Mesendoderm (in vitro differentiated cells): ENCODE results near the gene MCF2L.

Source experiments
- DNase-seq: peaks from one replicate; pipeline ENCODE4 v3.0.0; 2013
- H2AK5ac ChIP-seq: 2 replicates; pipeline ENCODE4 v1.6.1; 2013; ENCODE audit warnings: low read length, inconsistent platforms
- H2BK120ac ChIP-seq: 2 replicates; pipeline ENCODE4 v1.6.1; 2013; ENCODE audit warnings: low read depth, mild to moderate bottlenecking, low read length, moderate library complexity, mixed read lengths
- H2BK15ac ChIP-seq: replicated peaks from 2 replicates; pipeline ENCODE4 v1.6.1; 2013; ENCODE audit warnings: low read depth, mild to moderate bottlenecking, moderate library complexity
- H2BK5ac ChIP-seq: 2 replicates; pipeline ENCODE4 v1.6.1; 2013; ENCODE audit warnings: low read length, inconsistent platforms
- H3K18ac ChIP-seq: 2 replicates; pipeline ENCODE4 v1.6.1; 2013; ENCODE audit warnings: mild to moderate bottlenecking, low read length, mixed read lengths
- H3K23ac ChIP-seq: one replicate; pipeline ENCODE4 v1.6.1; 2013; ENCODE audit warnings: low read length
- H3K27ac ChIP-seq: 2 replicates; pipeline ENCODE4 v1.5.1; 2013; ENCODE audit warnings: low read depth, mild to moderate bottlenecking, inconsistent platforms, low read length, moderate library complexity
- H3K27me3 ChIP-seq: 2 replicates; pipeline ENCODE4 v1.6.1; 2013; ENCODE audit warnings: low read length, control low read depth, mild to moderate bottlenecking, inconsistent platforms; ENCODE audit not compliant: insufficient read depth, poor library complexity
- H3K36me3 ChIP-seq: 2 replicates; pipeline ENCODE4 v1.6.1; 2013; ENCODE audit warnings: low read length, inconsistent platforms; ENCODE audit not compliant: control insufficient read depth, insufficient read depth
- H3K4ac ChIP-seq: one replicate; pipeline ENCODE4 v1.6.1; 2013; ENCODE audit warnings: low read depth, mild to moderate bottlenecking, low read length, moderate library complexity
- H3K4me1 ChIP-seq: 2 replicates; pipeline ENCODE4 v1.6.1; 2013; ENCODE audit warnings: low read depth, low read length, inconsistent platforms; ENCODE audit not compliant: control insufficient read depth
- H3K4me2 ChIP-seq: 2 replicates; pipeline ENCODE4 v1.6.1; 2013; ENCODE audit warnings: low read length
- H3K4me3 ChIP-seq: 2 replicates; pipeline ENCODE4 v1.5.1; 2013; ENCODE audit warnings: mild to moderate bottlenecking, low read length
- H3K56ac ChIP-seq: one replicate; pipeline ENCODE4 v1.6.1; 2013; ENCODE audit warnings: low read length
- H3K79me1 ChIP-seq: 2 replicates; pipeline ENCODE4 v1.6.1; 2013; ENCODE audit warnings: low read length, inconsistent platforms
- H3K79me2 ChIP-seq: 2 replicates; pipeline ENCODE4 v1.6.1; 2013; ENCODE audit warnings: mild to moderate bottlenecking, low read length; ENCODE audit not compliant: control insufficient read depth, insufficient read depth
- H3K9ac ChIP-seq: 2 replicates; pipeline ENCODE4 v1.6.1; 2013; ENCODE audit warnings: low read length, inconsistent platforms
- H4K5ac ChIP-seq: one replicate; pipeline ENCODE4 v1.6.1; 2013; ENCODE audit warnings: low read length
- H4K8ac ChIP-seq: one replicate; pipeline ENCODE4 v1.6.1; 2013; ENCODE audit warnings: low read depth, mild to moderate bottlenecking, control low read depth, low read length, moderate library complexity
- WGBS: extraction: QIAGEN DNeasy Blood & Tissue Kit; methylation state at CpG from one replicate; pipeline ENCODE4 v1.1.7; 2013; ENCODE audit warnings: low lambda C conversion rate, missing lambda C conversion rate; ENCODE audit not compliant: insufficient coverage; ENCODE audit errors: extremely low coverage; 5-methylcytosine and 5-hydroxymethylcytosine counted together

Gene MCF2L

DNA sequence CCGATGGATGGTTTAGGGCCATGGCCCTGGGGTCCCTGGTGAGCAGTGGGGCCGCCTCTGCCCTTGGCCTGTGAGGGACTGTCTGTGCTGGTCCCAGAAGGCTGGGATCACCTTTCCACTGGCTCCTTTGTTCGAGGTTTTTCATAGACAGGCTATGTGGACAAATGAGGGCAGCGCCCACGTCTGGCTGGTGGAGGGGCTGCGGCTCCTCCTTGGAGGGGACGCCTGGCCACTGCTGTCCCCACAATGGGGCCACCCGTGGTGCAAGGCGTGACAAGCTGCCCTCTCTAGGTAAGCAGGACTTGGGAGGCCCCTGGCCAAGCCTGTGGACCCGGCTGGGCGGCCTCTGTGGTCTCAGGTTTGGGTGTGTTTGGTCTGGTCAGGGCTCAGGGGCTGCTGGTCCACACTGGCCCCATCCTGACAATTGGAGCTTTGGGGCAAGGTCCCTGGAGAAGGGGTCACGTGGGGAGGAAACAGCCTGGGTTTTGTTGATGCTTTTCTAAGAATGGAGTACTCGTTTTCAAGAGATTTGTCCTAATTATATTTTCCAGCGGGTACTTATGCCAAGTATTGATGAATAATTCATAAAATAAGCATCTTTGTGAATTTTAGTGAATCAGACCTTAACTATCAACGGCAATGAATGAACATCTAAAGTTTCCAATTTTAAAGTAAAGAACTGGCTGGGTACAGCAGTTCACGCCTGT is 33.3 kb downstream of the MCF2L start:
- no peaks in the 10 kb centered on the region for H3K79me1 ChIP-seq
- no peak overlapping the region for H3K27ac ChIP-seq

DNA sequence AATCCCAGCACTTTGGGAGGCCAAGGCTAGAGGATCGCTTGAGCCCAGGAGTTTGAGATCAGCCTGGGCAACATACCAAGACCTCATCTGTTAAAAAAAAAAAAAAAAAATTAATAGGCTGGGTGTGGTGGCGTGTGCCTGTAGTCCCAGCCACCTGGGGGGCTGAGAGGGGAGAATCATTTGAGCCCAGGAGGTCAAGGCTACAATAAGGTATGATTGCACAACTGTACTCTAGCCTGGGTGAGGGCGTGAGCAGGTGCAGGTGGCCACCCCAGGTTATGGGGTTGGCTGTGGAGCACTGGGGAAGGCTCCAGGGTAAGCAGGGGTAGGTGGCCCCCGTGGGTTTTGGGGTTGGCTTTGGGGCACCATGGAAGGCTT is 33.9 kb downstream of the MCF2L start:
- H3K27ac ChIP-seq = no peak overlapping the region
- WGBS = no CpG with 5 or more reads among the region's 4 CpGs
- no peaks in the 10 kb centered on the region for H3K79me2 ChIP-seq
- no peak overlapping the region for H3K9ac ChIP-seq
- H3K56ac ChIP-seq = no peak overlapping the region
- H3K4me1 ChIP-seq = no peaks in the 10 kb centered on the region
- H2BK15ac ChIP-seq = no peak overlapping the region
- no peak overlapping the region for H3K4me2 ChIP-seq
- no peaks in the 10 kb centered on the region for H3K36me3 ChIP-seq
- no peaks in the 10 kb centered on the region for H3K79me1 ChIP-seq
- H3K23ac ChIP-seq = no peak overlapping the region
- no peak overlapping the region for H3K4me3 ChIP-seq
- no peak overlapping the region for H2AK5ac ChIP-seq
- no peak overlapping the region for H3K4ac ChIP-seq
- no peak overlapping the region for H4K5ac ChIP-seq
- H2BK120ac ChIP-seq = no peak overlapping the region
- H4K8ac ChIP-seq = no peak overlapping the region
- no peak for DNase-seq
- no peak overlapping the region for H3K18ac ChIP-seq
- H2BK5ac ChIP-seq = no peak overlapping the region
- H3K27me3 ChIP-seq = no peaks in the 10 kb centered on the region

More for the DNA sequence above, 33.3 kb downstream of the MCF2L start:
- WGBS = no CpG with 5 or more reads among the region's 16 CpGs
- Histone ChIP-seq H3K4me2 (no peak overlapping the region), H3K9ac (no peak overlapping the region), H3K18ac (no peak overlapping the region), H3K79me2 (no peaks in the 10 kb centered on the region), H3K23ac (no peak overlapping the region), H3K4ac (no peak overlapping the region), H4K8ac (no peak overlapping the region), H2AK5ac (no peak overlapping the region), H4K5ac (no peak overlapping the region), H3K27me3 (no peaks in the 10 kb centered on the region), H3K36me3 (no peaks in the 10 kb centered on the region), H3K4me3 (no peak overlapping the region), H2BK120ac (no peak overlapping the region), H2BK15ac (no peak overlapping the region), H3K56ac (peak overlapping the region; percentile 44), H3K4me1 (no peaks in the 10 kb centered on the region), H2BK5ac (no peak overlapping the region)
- peak; percentile 71 for DNase-seq

DNA sequence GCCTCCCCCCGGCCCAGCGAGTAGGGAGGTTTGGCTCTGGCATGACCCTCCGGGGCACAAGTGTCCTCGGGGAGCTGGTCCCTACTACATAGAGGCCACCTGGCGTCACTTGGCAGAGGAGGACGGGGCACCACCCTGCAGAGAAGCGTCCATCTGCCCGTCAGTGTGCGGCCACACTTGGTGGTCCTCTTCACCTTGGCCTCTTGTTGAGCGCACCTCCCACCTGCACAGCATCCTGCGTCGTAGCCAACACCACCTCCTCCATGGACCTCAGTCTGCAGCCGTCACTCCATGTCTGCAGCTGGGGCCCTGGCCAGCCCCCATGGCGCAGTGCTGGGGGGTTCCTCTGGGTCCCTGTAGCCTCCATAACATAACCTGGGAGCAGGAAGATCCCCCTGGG is 35.1 kb downstream of the MCF2L start:
- H4K5ac ChIP-seq = no peak overlapping the region
- no peaks in the 10 kb centered on the region for H3K79me2 ChIP-seq
- no peak overlapping the region for H2BK5ac ChIP-seq
- no peak overlapping the region for H3K23ac ChIP-seq
- no peaks in the 10 kb centered on the region for H3K36me3 ChIP-seq
- no peak overlapping the region for H3K27ac ChIP-seq
- H2AK5ac ChIP-seq = no peak overlapping the region
- H3K18ac ChIP-seq = no peak overlapping the region
- no peak overlapping the region for H3K56ac ChIP-seq
- H3K4me3 ChIP-seq = no peak overlapping the region
- H2BK15ac ChIP-seq = no peak overlapping the region
- H3K4me1 ChIP-seq = no peaks in the 10 kb centered on the region
- no peak overlapping the region for H3K9ac ChIP-seq
- no peak overlapping the region for H4K8ac ChIP-seq
- H3K79me1 ChIP-seq = no peaks in the 10 kb centered on the region
- no peak overlapping the region for H3K4ac ChIP-seq
- no peak overlapping the region for H2BK120ac ChIP-seq
- no peak for DNase-seq
- no peaks in the 10 kb centered on the region for H3K27me3 ChIP-seq
- no CpG with 5 or more reads among the region's 14 CpGs for WGBS
- H3K4me2 ChIP-seq = no peak overlapping the region

DNA sequence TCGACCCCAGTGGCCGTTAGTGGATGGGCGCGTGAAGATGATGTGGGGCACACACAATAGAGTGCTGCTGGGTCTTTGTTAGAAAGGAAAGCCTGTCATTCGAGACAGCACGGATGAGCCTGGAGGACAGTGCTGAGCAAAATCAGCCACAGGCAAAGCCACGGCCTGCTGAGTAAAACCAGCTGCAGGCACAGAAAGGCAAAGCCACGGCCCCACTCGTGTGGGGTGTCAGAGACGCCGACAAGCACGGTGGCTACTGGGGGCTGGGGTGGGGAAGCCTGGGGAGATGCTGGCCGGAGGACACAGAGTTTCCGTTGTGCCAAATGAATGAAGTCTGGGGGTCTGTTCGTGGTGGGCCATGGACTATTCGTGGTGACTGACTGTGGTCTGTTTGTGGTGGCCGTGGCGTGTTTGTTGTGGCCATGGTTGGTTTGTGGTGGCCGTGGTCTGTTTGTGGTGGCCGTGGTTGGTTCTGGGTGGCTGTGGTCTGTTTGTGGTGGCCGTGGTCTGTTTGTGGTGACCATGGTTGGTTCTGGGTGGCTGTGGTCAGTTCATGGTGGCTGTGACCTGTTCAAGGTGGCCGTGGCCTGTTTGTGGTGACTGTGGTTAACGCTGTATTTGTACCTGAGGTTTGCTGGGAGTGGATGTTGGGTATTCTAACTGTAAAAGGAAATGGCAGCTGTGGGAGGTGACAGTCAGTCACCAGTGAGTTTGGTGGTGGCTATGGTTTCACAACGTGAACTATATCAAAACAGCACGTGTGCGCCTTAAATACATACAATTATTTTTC is 36.3 kb downstream of the MCF2L start:
- Histone ChIP-seq H3K27me3 (no peaks in the 10 kb centered on the region), H3K9ac (no peak overlapping the region)

DNA sequence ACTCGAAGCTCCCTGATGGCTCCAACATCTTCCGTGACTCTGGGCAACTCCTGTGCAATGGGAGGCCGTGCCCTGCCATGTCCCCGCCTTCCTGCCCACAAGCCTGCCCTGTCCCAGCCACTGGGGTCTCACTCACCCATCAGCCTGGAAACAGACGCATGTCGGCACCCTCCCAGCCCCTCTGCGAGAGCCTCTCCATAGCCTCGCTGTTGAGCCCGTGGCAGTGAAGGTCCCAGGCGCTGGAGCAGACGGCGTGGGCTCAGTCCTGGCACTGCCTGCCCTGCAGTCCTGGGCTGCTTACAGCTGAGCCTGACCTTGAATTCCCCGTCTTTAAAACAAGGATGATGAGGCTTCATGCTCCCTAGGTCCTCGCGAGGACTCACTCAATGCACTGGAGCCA is 37.0 kb downstream of the MCF2L start:
- Histone ChIP-seq H3K79me2 (no peaks in the 10 kb centered on the region), H3K4me2 (no peak overlapping the region), H3K23ac (no peak overlapping the region), H4K5ac (no peak overlapping the region), H2AK5ac (no peak overlapping the region), H3K36me3 (no peaks in the 10 kb centered on the region), H3K18ac (no peak overlapping the region), H3K4ac (no peak overlapping the region), H2BK15ac (no peak overlapping the region), H3K4me3 (no peak overlapping the region), H3K56ac (no peak overlapping the region), H3K79me1 (no peaks in the 10 kb centered on the region), H2BK5ac (no peak overlapping the region), H3K27ac (no peak overlapping the region), H4K8ac (no peak overlapping the region), H2BK120ac (no peak overlapping the region), H3K9ac (no peak overlapping the region), H3K4me1 (no peaks in the 10 kb centered on the region), H3K27me3 (no peaks in the 10 kb centered on the region)
- WGBS = no CpG with 5 or more reads among the region's 15 CpGs
- no peak for DNase-seq

More for the DNA sequence above, 36.3 kb downstream of the MCF2L start:
- no peak overlapping the region for H3K18ac ChIP-seq
- H2BK120ac ChIP-seq = no peak overlapping the region
- H4K8ac ChIP-seq = no peak overlapping the region
- H3K27ac ChIP-seq = no peak overlapping the region
- no peak overlapping the region for H3K4ac ChIP-seq
- no peak overlapping the region for H3K4me3 ChIP-seq
- no peak overlapping the region for H4K5ac ChIP-seq
- H3K56ac ChIP-seq = no peak overlapping the region
- no peak overlapping the region for H2BK15ac ChIP-seq
- no peak overlapping the region for H3K4me2 ChIP-seq
- no CpG with 5 or more reads among the region's 26 CpGs for WGBS
- H3K79me2 ChIP-seq = no peaks in the 10 kb centered on the region
- no peak overlapping the region for H2AK5ac ChIP-seq
- no peaks in the 10 kb centered on the region for H3K36me3 ChIP-seq
- H3K79me1 ChIP-seq = no peaks in the 10 kb centered on the region
- no peak overlapping the region for H3K23ac ChIP-seq
- no peak overlapping the region for H2BK5ac ChIP-seq
- no peaks in the 10 kb centered on the region for H3K4me1 ChIP-seq
- no peak for DNase-seq
